HG02943 (cell line): Measurements from ENCODE around the gene CACTIN.
"Not testable (repeated sequence)": the region's sequence is repeated elsewhere in the genome, so short reads cannot be mapped to it uniquely, and the experiment has no call there.

Source experiments
- ATAC-seq: cut with Tn5 transposase; IDR thresholded peaks from one replicate; pipeline ENCODE4 v1.9.1; 2021; ENCODE audit warnings: mild to moderate bottlenecking, low read depth, moderate library complexity; ENCODE audit not compliant: unreplicated experiment

CACTIN gene

DNA sequence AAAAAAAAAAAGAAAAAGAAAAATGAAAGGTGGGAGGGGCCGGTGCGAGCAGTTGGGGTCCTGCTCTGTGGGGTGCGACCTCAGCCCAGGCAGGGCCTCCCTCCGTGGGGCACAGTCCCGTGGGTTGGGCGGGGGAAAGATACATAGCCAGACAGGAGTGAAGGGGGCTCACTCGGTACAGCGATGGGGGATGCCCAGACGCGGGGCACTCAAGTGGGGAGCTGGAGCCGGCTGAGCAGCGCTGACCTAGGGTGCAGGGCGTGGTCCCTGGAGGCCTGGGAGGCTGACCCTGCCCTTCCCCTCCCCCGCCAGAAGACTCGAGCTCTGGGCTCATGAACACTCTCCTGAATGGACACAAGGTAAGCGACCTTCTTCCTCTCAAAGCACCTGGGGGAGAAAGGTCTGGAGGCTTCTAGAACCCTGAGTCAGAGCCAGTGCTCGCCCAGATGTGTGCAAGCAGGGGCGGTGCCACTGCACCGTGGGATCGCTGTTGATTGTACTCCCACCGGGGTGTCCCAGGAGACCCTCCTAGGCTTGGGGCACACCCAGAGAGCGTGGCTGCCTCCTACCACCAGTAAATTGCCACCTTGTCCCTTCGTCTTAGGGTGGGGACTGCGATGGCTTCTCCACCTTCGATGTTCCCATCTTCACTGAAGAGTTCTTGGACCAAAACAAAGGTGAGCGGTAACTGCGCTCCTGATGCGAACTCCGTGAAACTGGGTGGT lies 50.5 kb downstream of the CACTIN start:
- ATAC-seq = no peak

DNA sequence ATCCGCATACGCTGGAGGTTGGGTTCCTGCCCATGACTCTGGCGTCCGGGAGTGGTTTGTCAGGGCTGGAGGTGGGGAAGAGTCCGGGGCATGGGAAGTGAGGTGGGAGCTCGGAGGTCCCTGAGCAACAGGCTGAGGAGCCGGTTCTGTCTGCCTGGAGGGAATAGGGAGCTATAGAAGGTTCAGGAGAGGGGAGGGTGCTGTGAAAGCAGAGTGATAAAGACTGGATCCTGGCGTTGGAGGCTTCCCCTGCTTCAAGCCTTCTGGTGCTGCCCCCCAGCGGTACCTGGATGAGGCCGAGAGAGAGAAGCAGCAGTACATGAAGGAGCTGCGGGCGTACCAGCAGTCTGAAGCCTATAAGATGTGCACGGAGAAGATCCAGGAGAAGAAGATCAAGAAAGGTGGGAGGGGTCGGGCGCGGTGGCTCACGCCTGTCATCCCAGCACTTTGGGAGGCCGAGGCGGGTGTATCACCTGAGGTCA lies 51.3 kb downstream of the CACTIN start:
- ATAC-seq = no peak

DNA sequence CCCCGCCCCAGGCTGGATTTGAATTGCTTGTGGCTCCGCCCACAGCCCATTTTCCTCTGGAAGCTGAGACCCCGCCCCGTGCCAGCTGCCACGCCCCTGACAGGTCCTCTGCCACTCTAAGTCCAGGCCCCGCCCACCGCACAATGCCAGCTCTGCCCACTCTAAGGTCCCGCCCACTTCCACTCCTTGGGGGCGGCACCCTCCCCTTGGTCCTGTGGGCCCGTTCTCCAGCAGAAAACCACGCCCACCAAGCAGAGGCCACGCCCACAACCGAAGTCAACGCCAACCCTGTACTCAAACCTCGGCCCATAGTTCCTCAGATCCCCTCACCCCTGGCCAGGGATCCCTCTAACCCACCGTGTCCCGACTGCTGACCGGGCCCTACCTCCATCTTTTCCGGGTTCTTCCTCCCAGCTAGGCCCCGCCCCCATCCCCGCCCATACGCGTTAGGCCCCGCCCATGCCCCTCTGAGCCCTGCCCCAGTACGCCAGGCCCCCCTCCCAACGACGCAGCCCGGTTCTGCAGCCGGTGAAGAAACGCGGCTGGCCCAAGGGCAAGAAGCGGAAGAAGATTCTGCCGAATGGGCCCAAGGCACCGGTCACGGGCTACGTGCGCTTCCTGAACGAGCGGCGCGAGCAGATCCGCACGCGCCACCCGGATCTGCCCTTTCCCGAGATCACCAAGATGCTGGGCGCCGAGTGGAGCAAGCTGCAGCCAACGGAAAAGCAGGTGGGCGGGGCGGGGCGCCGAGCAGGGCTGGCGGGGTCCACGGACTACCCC lies 52.5 kb downstream of the CACTIN start:
- ATAC-seq = no peak

DNA sequence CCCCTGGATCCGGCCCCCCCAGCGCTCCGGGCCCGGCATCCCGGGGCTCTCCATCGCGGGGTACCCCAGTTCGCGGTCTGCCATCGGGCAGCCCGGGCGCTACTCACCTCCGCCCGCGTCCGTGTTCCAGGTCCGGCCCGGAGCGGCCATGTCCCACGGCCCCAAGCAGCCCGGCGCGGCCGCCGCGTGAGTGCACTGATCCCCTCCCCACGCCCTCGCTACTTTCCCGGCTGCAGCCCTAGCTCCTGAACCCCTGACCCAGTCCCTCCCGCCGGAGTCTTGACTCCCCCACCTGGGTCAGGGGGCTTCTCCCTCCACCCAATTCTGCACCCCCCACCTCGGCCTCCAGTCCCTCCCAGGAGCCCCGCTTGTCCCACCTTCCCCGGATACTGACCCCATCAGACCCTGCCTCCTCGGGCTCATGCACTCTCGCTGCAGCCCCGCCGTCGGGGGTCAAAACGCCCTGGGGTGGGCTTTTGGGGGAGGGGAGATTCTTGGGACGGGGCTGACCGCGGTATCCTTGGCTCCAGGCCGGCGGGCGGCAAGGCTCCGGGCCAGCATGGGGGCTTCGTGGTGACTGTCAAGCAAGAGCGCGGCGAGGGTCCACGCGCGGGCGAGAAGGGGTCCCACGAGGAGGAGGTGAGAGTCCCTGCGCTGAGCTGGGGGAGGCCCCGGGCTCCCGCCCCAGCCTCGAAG lies 53.3 kb downstream of the CACTIN start:
- ATAC-seq = peak; percentile 1

DNA sequence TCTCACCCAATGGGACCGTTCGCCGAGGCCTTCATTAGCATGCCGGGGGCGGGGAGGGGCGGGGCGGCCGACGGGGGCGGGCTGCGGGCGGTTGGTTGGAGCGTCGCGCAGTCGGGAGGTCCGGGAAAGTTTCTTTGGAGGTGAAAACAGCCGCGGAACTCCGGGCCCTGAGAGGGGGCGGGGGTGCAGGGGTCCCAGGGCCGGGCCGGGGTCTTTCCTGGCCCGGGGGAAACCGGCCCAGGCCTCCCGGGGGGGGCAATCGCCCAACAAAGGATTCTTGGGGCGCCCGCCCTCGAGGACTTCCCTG lies 53.8 kb downstream of the CACTIN start, which contains the start of gene HMG20B:
Gene HMG20B, plus strand, starts transcription at position 90 of the 307 bp plus-strand sequence. CDS start 366 bp downstream, outside the sequence.
- peak; percentile 2 for ATAC-seq

DNA sequence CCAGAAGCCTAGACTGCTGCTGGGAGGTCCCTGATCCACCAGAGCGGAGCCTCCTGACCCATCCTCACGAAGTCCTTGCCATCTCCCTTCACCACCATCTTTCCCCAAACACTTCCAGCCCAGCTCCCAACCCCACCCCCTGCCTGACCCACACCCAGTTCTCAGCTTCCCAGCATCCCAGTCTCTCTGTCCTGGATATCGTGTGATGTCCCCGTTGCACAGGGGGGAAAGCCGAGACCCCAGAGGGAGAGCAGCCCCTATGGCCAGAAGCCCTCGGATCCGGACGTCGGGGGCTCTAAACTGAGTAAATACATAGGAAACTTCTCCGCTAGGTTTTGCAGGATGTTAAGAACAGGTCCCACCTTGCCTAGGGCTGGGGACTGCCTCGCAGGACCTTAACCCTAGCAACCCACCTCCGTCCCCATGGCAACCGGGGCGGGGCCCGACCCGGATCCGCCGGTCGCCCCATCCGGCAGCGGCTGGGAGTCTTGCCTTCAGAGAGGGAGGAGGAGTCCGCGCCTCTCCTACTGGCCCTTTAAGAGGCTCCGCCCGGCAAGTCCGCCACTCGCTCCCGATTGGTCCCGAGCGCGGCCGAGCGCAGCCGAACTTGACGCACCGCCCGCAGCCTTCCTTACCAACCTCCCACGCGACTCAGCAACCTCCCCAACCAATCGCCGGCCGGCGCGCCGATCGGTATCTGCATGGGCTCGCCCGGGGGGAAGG lies 54.3 kb downstream of the CACTIN start:
- ATAC-seq = peak; percentile 79

DNA sequence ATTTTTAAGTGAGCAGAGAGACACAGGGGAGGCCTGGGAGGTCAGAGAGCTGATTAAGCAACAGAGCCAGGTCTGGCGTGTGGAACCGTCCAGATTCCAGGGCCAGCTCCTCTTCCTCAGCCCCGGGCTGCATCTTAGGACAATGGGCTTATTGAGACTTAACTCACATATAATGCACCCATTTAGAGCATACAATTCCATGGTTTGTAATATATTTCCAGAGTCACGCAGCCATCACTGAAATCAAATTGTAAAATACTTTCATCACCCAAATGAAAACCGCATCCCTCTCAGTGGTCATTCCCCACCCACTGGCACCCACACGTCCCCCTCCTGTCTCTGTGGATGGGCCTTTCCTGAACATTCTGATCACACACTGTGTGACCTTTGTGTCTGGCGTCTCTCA lies 56.0 kb downstream of the CACTIN start:
- ATAC-seq = no peak

DNA sequence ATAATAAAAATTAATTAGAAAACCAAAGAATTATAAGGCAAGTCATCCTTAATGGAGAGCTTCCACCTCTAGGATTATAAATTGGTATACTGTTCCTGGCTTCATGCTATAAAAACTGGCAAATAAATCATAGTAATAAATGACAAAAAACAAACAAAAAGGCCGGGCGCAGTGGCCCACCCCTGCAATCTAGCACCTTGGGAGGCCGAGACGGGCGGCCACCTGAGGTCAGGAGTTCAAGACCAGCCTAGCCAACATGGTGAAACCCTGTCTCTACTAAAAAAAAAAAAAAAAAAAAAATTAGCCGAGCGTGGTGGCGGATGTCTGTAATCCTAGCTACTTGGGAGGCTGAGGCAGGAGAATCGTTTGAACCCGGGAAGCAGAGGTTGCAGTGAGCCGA lies 56.5 kb downstream of the CACTIN start:
- not testable (repeated sequence) for ATAC-seq

DNA sequence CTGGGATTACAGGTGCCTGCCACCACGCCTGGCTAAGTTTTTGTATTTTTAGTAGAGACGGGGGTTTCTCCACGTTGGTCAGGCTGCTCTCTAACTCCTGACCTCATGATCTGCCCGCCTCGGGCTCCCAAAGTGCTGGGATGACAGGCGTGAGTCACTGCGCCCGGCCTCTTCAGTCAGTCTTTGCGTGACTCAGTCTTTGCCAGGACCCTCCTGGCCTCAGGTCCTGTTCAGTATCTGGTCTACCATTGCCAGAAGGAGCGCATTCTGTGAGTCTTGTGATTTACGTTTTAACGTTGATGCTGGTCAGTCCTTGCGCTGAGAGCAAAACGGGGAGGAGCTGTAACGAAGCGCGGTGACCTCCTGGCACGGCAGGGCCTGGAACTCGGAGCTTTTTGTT lies 61.5 kb downstream of the CACTIN start:
- no peak for ATAC-seq

DNA sequence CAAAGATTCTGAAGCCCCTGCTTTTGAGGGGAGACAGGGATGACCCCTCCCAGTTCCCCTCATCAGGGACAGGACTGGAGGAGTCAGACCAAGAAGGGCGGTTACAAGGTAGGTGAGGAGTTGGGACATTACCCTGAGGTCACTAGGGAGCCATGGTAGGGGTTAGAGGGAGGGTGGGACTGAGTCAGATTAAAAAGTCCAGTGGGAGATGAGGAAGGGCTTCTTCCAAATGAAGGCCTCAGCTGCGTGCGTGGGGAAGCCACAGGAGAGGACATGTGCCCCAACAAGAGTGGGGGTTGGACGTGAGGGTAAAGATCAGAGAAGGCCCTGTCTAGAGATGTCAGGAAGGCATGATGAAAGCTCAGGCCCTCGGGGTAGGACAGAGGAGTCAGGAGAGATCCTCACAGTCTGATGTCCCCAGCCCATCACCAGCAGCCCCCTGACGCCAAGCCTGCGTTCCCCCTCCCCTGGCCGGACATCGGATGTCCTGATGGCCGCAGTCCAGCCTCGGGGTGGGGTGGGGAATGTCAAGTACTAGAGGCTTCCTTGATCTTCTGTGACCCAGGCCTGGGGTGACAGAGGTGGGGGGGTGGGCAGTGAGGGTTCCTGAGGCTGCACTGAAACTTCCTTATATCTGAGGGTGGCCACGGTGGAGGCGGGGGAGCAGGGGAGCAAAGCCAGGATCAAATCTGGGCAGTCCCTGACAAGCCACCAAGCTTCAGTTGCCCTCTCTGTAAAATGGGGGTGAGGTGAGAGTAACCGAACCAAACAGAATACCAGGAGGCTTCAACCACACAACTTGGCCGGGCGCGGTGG lies 62.7 kb downstream of the CACTIN start:
- ATAC-seq = no peak
